GM18858 (cell line): ENCODE results near the gene SLC2A1.

ENCODE experiments used
- ATAC-seq: cut with Tn5 transposase; IDR thresholded peaks from one replicate; pipeline ENCODE4 v1.9.1; 2021; ENCODE audit not compliant: unreplicated experiment

The SLC2A1 gene

GRCh38 chr1:42943166-42943565 is 15.5 kb downstream of the SLC2A1 start:
- ATAC-seq = no peak

GRCh38 chr1:42942444-42942843 is 16.2 kb downstream of the SLC2A1 start:
- ATAC-seq = no peak

GRCh38 chr1:42941640-42942330 is 16.9 kb downstream of the SLC2A1 start:
- ATAC-seq = no peak

GRCh38 chr1:42940851-42941639 is 17.6 kb downstream of the SLC2A1 start:
- no peak for ATAC-seq

GRCh38 chr1:42938645-42939615 is 19.7 kb downstream of the SLC2A1 start:
- ATAC-seq = no peak

- no peak for ATAC-seq
Observed at GRCh38 chr1:42937836-42938644, 20.6 kb downstream of the SLC2A1 start.

- no peak for ATAC-seq
Observed at GRCh38 chr1:42937141-42937696, 21.4 kb downstream of the SLC2A1 start.

- no peak for ATAC-seq
Observed at GRCh38 chr1:42936309-42937078, 22.2 kb downstream of the SLC2A1 start.

- ATAC-seq = no peak
Observed at GRCh38 chr1:42935971-42936308, 22.7 kb downstream of the SLC2A1 start.

GRCh38 chr1:42935313-42935895 is 23.3 kb downstream of the SLC2A1 start:
- no peak for ATAC-seq

- ATAC-seq = no peak
Observed at GRCh38 chr1:42934541-42935312, 23.9 kb downstream of the SLC2A1 start.

GRCh38 chr1:42933610-42934491 is 24.8 kb downstream of the SLC2A1 start:
- ATAC-seq = no peak

GRCh38 chr1:42933060-42933586 is 25.5 kb downstream of the SLC2A1 start:
- no peak for ATAC-seq

GRCh38 chr1:42932442-42932941 is 26.2 kb downstream of the SLC2A1 start:
- ATAC-seq = no peak

- ATAC-seq = peak; percentile 43
Observed at GRCh38 chr1:42931911-42932422, 26.7 kb downstream of the SLC2A1 start.

- ATAC-seq = no peak
Observed at GRCh38 chr1:42931108-42931539, 27.5 kb downstream of the SLC2A1 start.
